Measurements from ENCODE around the gene IRAK1BP1.
"Not testable (repeated sequence)": the region's sequence is repeated elsewhere in the genome, so short reads cannot be mapped to it uniquely, and the experiment has no call there.

Gene IRAK1BP1, protein sequence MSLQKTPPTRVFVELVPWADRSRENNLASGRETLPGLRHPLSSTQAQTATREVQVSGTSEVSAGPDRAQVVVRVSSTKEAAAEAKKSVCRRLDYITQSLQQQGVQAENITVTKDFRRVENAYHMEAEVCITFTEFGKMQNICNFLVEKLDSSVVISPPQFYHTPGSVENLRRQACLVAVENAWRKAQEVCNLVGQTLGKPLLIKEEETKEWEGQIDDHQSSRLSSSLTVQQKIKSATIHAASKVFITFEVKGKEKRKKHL
- total RNA-seq, result 0 to 2.1 (median 0.78) reads per million in 18 experiments

- peak; percentile 62 to 80 for DNase-seq
These were observed at the start of gene IRAK1BP1 for GRCh38 chr6:78867370-78868040. IRAK1BP1 (plus strand) TSS chr6:78867551; CDS start chr6:78867577, 26 bp downstream.

DNA sequence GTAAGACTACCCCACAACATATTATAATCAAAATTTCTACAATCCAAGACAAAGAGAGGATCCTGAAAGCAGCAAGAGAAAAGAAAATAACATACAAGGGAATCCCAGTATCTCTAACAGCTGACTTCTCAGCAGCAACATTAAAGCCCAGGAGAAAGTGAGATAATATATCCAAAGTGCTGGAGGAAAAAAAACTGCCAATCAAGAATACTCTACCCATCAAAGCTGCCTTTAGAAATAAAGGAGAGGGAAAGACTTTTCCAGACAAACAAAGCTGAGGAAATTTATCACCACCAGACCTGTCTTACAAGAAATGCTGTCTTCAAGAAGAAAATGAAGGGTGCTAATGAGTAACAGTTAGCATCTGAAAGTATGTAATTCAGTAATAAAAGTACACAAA lies 43.3 kb upstream of the IRAK1BP1 start:
- DNase-seq, result no peak

GRCh38 chr6:78829407-78829806 lies 37.9 kb upstream of the IRAK1BP1 start:
- no peak for DNase-seq

DNA sequence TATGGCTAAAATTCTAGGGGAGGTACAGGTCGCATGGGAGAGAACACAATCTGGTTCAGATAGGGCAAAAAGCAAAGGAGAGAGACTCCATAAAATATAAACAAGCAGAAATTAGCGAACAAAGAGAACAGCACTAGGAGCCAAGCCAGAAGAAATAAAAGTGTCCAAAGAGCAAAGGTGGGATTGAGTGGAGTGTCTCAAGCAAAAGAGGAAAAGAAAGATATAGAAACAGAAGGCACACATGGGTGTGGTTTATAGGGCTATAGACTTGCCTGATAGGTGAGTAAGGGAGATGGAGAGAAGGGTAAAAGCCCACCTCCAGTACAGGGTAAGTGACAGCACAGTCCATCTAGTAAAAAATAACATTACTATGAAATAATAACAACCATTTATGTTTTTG lies 36.5 kb upstream of the IRAK1BP1 start:
- DNase-seq, result no peak

- no peak for DNase-seq
These were observed 35.9 kb upstream of the IRAK1BP1 start for GRCh38 chr6:78831492-78831891.

GRCh38 chr6:78832091-78832808 lies 35.1 kb upstream of the IRAK1BP1 start:
- DNase-seq, result no peak

GRCh38 chr6:78835817-78836216 lies 31.5 kb upstream of the IRAK1BP1 start:
- no peak for DNase-seq

DNA sequence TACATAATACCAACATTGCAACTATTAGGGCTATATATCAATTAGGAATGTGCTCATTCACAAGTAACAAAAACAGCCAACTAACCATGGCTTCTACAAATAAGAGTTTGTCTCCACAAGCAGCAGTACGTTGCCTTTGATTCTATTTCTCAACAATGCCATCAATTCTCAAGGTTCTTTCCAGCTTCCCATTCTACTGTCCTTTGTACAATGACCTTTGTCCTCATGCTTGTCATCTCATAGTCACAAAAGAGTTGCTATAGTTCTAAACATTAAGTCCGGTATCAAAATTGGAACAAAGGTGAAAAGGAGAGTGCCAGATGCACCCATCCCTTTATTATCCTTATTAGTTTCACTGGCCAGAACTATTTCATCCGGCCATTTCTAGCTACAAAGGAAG lies 30.8 kb upstream of the IRAK1BP1 start:
- DNase-seq, result no peak

DNA sequence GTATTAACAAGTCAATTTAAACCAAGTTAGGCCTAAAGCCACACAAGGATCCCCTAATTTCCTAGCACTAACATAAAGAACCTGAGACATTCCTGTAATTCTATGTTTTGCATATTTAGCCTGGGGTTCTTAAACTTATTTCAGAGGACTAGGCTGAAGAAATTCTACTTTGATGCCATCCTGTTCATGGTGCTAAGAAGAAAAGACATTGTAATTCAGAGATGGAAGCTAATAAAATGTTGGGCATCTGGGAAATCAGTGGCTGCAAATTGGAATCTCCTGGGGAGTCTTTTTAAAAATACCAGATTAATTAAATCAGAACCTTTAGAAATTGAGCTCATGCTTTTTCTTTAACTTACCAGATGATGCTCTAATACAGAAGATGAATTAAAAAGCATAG lies 26.2 kb upstream of the IRAK1BP1 start:
- DNase-seq, result no peak

DNA sequence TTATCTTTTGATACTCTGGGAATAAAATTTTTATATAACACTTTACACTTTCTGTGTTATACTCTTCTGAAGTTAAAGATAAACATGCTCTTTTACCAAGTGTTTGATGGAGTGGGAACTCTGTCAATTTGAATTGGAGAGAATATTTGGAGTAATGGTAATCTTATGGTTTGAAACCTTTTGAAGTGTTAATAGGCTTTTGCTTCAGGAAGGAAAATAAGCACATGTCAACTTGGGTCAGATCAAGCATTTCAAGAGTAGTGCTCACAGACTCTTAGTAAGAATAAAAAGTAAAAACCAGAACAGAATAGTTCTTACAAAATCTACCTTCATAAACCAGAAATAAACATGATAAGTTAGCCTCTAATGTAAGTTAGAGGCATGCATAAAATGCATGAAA lies 24.4 kb upstream of the IRAK1BP1 start:
- DNase-seq, result no peak

DNA sequence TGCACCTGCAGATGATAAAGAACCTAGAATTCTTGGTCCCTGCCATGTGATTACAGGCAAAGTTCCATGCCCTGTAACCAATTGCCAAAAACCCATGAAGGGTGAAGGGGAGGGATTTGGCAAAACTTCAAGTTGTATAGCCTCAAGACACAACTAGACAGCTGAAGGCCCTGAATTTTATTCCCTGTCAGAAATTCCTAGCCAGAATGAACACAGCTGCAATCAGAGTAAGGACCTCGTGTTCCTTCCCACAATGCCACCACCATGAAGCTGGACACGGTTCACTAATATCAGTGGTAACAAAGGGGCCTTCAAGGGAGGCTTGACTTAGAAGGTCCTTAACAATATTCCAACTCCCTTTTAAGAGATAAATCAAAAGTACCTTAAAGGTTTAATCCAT lies 22.5 kb upstream of the IRAK1BP1 start:
- no peak for DNase-seq

DNA sequence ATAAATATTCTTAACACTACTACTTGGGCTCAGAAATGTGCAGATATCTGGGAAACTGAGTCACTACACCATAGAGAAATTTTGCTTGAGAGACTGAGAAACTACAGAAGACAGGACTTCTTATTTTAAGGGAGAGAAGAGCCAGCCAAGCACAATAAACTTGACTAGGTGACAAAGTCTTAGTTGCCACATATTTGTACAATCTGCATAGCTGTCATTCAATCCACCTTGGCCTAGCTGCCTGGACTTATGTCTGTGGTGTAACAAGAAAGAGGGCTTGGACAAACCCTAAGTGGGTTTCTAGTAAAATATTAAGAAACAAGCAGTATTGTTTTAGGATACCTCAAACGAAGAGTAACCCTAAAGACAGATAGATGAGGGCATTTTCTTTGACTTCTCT lies 21.8 kb upstream of the IRAK1BP1 start:
- no peak for DNase-seq

GRCh38 chr6:78850621-78851020 lies 16.7 kb upstream of the IRAK1BP1 start:
- no peak for DNase-seq

DNA sequence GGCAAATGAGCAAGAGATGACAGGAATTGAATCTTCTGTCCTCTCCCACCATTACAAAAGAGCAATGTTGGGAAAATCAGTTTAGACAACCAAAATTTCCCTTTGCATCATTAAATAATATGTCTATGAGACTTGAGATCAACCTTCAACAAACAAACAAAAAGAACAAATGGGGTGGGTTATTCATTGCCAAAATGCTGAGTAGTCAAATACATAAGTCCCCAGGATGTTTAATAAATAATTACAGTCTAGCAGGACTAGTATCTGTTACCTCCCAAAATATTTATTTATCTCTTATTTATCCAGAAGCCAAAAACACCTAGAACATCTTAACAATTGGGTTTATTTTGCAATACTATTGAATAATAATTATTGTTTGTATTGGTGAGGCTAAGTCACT lies 16.2 kb upstream of the IRAK1BP1 start:
- no peak for DNase-seq

DNA sequence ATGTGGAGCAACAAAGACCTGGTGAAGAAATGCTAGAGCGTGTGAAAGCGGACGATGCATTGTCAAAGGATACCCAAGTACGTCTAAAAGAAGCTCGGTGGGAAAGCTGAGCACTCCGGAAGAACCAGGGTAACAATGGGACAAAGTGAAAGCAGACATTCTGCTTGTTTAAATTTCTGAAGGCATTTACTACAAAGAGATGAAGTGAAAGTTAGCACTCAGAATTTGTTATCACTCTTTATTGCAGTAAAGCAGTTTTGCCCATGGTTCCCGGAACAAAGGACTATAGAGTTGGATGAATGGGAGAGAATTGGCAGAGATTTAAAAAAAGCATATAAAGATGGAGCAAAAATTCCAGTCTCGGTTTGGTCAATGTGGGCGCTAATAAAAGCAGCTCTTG lies 12.8 kb upstream of the IRAK1BP1 start:
- DNase-seq, result no peak

- DNase-seq, result not testable (repeated sequence)
These were observed 8.9 kb upstream of the IRAK1BP1 start for GRCh38 chr6:78858339-78858938.

DNA sequence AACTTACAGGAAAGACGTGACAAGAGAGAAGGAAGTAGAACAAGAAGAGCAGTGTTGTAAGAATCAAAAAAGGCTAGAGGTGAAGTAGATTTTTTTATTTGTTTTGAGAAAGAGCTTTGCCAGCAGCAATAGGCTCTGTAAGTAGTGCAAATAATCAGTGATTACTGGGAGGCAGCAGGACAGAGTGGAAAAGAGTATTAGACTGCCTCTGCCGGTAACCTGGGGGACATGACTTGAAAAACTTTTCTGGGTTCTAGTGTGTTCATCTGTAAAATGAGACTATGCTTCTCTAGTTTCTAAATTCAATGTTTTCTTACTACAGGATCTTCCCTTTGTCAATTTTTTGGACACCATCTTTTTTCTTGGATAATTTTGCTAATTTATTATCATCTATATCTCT lies 5.8 kb upstream of the IRAK1BP1 start:
- DNase-seq, result no peak

GRCh38 chr6:78863576-78863975 lies 3.8 kb upstream of the IRAK1BP1 start:
- DNase-seq, result no peak

DNA sequence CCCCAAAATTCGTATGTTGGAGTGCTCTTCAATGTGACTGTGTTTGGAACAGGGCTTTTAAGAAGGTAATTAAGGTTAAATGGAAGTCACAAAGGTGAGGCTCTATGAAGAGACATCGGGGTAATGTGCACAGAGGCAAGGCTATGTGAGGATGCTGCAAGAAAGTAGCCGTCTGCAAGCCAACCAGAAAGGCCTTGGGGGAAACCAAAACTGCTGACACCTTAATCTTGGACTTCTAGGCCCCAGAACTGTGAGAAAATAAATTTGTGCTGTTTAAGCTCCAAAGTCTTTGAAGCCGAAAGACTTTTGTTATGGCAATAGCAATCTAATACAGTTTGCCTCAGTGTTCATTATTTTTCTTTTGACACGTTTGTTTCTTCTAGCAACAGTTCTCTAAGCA lies 2.4 kb upstream of the IRAK1BP1 start:
- DNase-seq, result no peak

DNA sequence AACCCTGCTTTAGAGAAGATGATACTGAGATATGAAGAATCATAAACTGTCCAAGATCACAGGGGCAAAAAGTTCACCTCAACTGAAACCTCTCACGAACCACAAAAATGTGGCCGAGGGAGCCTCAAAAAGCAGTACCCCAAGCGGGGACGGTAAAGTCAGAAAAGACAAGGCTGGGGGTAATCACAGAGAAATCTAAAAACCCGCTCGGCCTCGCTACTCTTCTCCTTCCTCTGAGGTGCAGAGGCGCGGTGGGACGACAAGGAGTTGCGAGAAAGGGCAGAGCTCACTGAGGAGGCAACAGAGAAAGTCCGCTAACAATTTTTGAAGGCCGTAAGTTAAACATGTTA lies 356 bp upstream of the IRAK1BP1 start:
- DNase-seq, result no peak

DNA sequence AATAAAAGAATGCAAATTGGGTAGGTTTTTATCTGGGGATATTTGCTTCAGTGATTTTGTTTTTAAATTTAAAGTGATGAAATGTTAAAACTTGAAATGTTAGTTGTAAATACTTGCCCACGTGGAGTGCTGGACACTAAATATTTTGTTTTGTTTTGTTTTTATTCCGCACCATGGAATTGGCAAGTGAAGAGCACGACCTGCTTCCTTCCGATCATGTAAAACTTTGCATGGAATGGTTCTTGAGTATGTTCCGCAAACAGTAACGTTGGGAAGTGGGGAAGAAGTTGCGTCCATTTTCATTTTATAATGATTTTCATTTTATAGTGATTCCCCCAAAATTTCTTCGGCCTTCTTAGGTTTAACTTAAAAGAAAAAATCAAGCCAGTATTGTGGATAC lies 765 bp downstream of the IRAK1BP1 start:
- DNase-seq, result no peak

DNA sequence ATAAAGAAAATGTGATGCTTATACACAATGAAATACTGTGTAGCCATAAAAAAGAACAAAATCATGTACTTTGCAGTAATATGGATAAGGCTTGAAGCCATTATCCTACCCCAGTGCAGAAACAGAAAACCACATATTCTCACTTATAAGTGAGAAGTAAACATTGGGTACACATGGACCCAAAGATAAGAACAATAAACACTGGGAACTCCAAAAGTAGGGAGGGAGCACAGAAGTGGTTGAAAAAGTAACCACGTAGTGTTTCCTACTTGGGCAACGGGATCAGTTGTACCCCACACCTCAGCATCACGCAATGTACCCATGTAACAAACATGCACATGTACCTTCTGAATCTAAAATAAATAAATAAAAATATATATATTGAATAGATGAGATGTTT lies 8.2 kb downstream of the IRAK1BP1 start:
- DNase-seq, result no peak

DNA sequence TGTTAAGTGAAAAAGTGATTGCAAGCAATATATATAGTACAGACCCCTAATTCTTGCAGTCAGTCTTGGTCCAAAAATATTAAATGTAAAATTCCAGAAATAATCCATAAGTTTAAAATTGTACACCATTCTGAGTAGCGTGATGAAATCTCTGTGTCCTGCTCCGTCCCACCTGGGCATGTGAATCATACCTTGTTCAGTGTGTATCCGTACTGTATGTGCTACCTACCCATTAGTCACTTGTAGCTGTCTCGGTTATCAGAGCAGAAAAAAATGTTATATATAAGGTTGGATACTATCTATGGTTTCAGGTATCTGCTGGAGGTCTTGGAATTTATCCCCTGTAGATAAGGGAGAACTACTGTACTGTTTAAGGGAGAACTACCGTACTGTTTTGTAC lies 16.3 kb downstream of the IRAK1BP1 start:
- DNase-seq, result no peak

- not testable (repeated sequence) for DNase-seq
These were observed 22.6 kb downstream of the IRAK1BP1 start for GRCh38 chr6:78889901-78890300.

All from inflammatory macrophage (primary cell).